HepG2 (cell line): ENCODE measurements around the gene MUC15. TPM values are rescaled to one million over a fixed set of nuclear protein-coding genes. Genes with fewer than 3 reads are reported as not detected.

Experiments used
- ATAC-seq: fragments of 200-7000 bp; cut with Tn5 transposase; 3 replicates; pipeline ENCODE4 v1.9.1; 2020; ENCODE audit warnings: mild to moderate bottlenecking, moderate library complexity
- BruUV-seq: library from RNA; stranded (reverse); fragments of 400-500 nt; replicated peaks from 2 replicates; lab custom pipeline; 2021; lab: Mats Ljungman, UMichigan
- CTCF ChIA-PET: fragments of 300-600 bp; formaldehyde crosslinking; extraction: SDS; loops from one replicate; lab custom pipeline; 2021; ENCODE audit warnings: low total read pairs, inconsistent platforms, low intra/inter-chr PET ratio; lab: Yijun Ruan, JAX
- POLR2A ChIA-PET: fragments of 350-600 bp; sonication (Branson Sonifier 250); formaldehyde crosslinking; loops from one replicate; lab custom pipeline; 2020; ENCODE audit warnings: antibody characterized with exemption, inconsistent platforms; lab: Yijun Ruan, JAX
- DNase-seq: peaks from one replicate; pipeline ENCODE4 v3.0.0-alpha.2; 2015; ENCODE audit warnings: low spot score
- FAIRE-seq: peaks from 3 replicates; lab custom pipeline; 2011; peaks lifted over from hg19 to GRCh38; lab: Jason Lieb, UNC
- H2AFZ ChIP-seq: one replicate; pipeline ENCODE4 v1.6.1; 2011; ENCODE audit warnings: low read length, inconsistent platforms
- H3K27ac ChIP-seq: fragments of 300-600 bp; 3 replicates; pipeline ENCODE4 v1.8.0; 2011; ENCODE audit warnings: mixed run types, mild to moderate bottlenecking, mixed read lengths, low read length, inconsistent platforms; ENCODE audit not compliant: insufficient read depth; ENCODE audit errors: extremely low read length
- H3K27me3 ChIP-seq, 2 experiments: fragments of 200-600 bp in 1 of 2; 2 replicates in 1 of 2; 3 replicates in 1 of 2; pipeline versions ENCODE4 v1.6.0 to v1.8.0; 2011; ENCODE audit warnings: low read length in 2 of 2, mild to moderate bottlenecking in 2 of 2, moderate library complexity in 2 of 2, inconsistent platforms in 1 of 2; ENCODE audit not compliant: insufficient read depth in 2 of 2, control insufficient read depth in 1 of 2
- H3K36me3 ChIP-seq, 2 experiments: fragments of 200-600 bp in 1 of 2; replicated peaks in 1 of 2; 2 replicates in 1 of 2; 3 replicates in 1 of 2; pipeline versions ENCODE4 v1.5.1 to v1.8.0; 2011; ENCODE audit warnings: low read length in 2 of 2, inconsistent platforms in 1 of 2; ENCODE audit not compliant: insufficient read depth in 2 of 2, control insufficient read depth in 1 of 2
- H3K4me1 ChIP-seq: 2 replicates; pipeline ENCODE4 v1.5.1; 2012; ENCODE audit warnings: low read length, inconsistent platforms; ENCODE audit not compliant: insufficient read depth
- H3K4me2 ChIP-seq: 2 replicates; pipeline ENCODE4 v1.6.0; 2011; ENCODE audit warnings: low read depth, low read length, inconsistent platforms
- H3K4me3 ChIP-seq, 3 experiments: fragments of 200-600 bp in 1 of 3; sonication (generic), shearing (Covaris generic) in 1 of 3; replicated peaks in 1 of 3; 2 replicates each; pipeline ENCODE4 v1.5.1; 2011 to 2016; ENCODE audit warnings: low read length in 3 of 3, inconsistent platforms in 2 of 3, low read depth in 2 of 3, mild to moderate bottlenecking in 2 of 3, control low read depth in 1 of 3, mixed read lengths in 1 of 3; ENCODE audit not compliant: insufficient read depth in 1 of 3
- H3K79me2 ChIP-seq: one replicate; pipeline ENCODE4 v1.6.1; 2011; ENCODE audit warnings: low read length, inconsistent platforms; ENCODE audit not compliant: insufficient read depth
- H3K9ac ChIP-seq: 2 replicates; pipeline ENCODE4 v1.6.0; 2011; ENCODE audit warnings: mild to moderate bottlenecking, low read depth, low read length, inconsistent platforms; ENCODE audit not compliant: insufficient read depth
- H3K9me3 ChIP-seq: 2 replicates; pipeline ENCODE4 v1.5.1; 2012; ENCODE audit warnings: mild to moderate bottlenecking, low read length
- H4K20me1 ChIP-seq: 2 replicates; pipeline ENCODE4 v1.6.0; 2011; ENCODE audit warnings: inconsistent platforms, mild to moderate bottlenecking, low read length, moderate library complexity; ENCODE audit not compliant: insufficient read depth
- CENPBD1 ChIP-seq: sonication (generic); formaldehyde crosslinking; IDR thresholded peaks from 2 replicates; pipeline ENCODE4 v1.8.0; 2022; ENCODE audit warnings: missing genetic modification reagents, low read depth, mild to moderate bottlenecking, borderline replicate concordance
- CREB1 ChIP-seq, 2 experiments: fragments of 450-650 bp in 1 of 2; IDR thresholded peaks; 2 replicates each; pipeline ENCODE4 v1.6.1; 2016 to 2017; ENCODE audit warnings: control low read depth in 1 of 2, mild to moderate bottlenecking in 1 of 2, missing compliant biosample characterization in 1 of 2, missing genetic modification characterization in 1 of 2
- FOXP1 ChIP-seq, 2 experiments: fragments of 450-650 bp in 1 of 2; IDR thresholded peaks; 2 replicates each; pipeline ENCODE4 v1.6.1; 2017 to 2018; ENCODE audit warnings: antibody characterized with exemption in 1 of 2
- HNRNPL ChIP-seq: fragments of 200-400 bp; formaldehyde crosslinking; IDR thresholded peaks from 2 replicates; pipeline ENCODE4 v1.6.1; 2017; ENCODE audit warnings: mild to moderate bottlenecking, low read depth, low read length
- IKZF5 ChIP-seq: IDR thresholded peaks from 2 replicates; pipeline ENCODE4 v1.6.1; 2018; ENCODE audit warnings: missing genetic modification reagents, mild to moderate bottlenecking, missing compliant biosample characterization
- KDM2A ChIP-seq: sonication (generic); formaldehyde crosslinking; IDR thresholded peaks from 2 replicates; pipeline ENCODE4 v1.4.0; 2020; ENCODE audit warnings: low read depth, missing genetic modification reagents, borderline replicate concordance
- MYC ChIP-seq: sonication (generic); formaldehyde crosslinking; IDR thresholded peaks from 2 replicates; pipeline ENCODE4 v1.9.0; 2021; ENCODE audit warnings: missing genetic modification reagents, borderline replicate concordance
- REST ChIP-seq, 2 experiments: IDR thresholded peaks; 2 replicates each; pipeline ENCODE4 v1.6.1; 2011 to 2012; ENCODE audit warnings: low read length in 2 of 2, borderline replicate concordance in 1 of 2, low read depth in 1 of 2, mild to moderate bottlenecking in 1 of 2, moderate library complexity in 1 of 2
- SYNCRIP ChIP-seq: fragments of 200-400 bp; formaldehyde crosslinking; IDR thresholded peaks from 2 replicates; pipeline ENCODE4 v1.6.1; 2018; ENCODE audit warnings: mild to moderate bottlenecking, low read depth, low read length; ENCODE audit not compliant: insufficient read depth
- TGIF2 ChIP-seq: IDR thresholded peaks from 2 replicates; pipeline ENCODE4 v1.6.1; 2016; ENCODE audit warnings: control low read depth, missing compliant biosample characterization
- XBP1 ChIP-seq: sonication (generic); formaldehyde crosslinking; IDR thresholded peaks from 2 replicates; pipeline ENCODE4 v1.5.0; 2020; ENCODE audit warnings: missing genetic modification reagents
- ZBTB38 ChIP-seq: sonication (generic); formaldehyde crosslinking; IDR thresholded peaks from 2 replicates; pipeline ENCODE4 v1.5.1; 2020; ENCODE audit warnings: mild to moderate bottlenecking, missing genetic modification reagents
- ZMYM2 ChIP-seq: sonication (generic); formaldehyde crosslinking; IDR thresholded peaks from 2 replicates; pipeline ENCODE4 v1.8.0; 2022; ENCODE audit warnings: mild to moderate bottlenecking, missing genetic modification reagents
- ZNF296 ChIP-seq: sonication (generic); formaldehyde crosslinking; conservative IDR thresholded peaks from 2 replicates; pipeline ENCODE4 v1.5.0; 2020; ENCODE audit warnings: mild to moderate bottlenecking, missing genetic modification reagents
- ZNF513 ChIP-seq: sonication (generic); formaldehyde crosslinking; conservative IDR thresholded peaks from 2 replicates; pipeline ENCODE4 v1.5.0; 2020; ENCODE audit warnings: missing genetic modification reagents
- ZNF674 ChIP-seq: sonication (generic); formaldehyde crosslinking; IDR thresholded peaks from 2 replicates; pipeline ENCODE4 v1.5.0; 2020; ENCODE audit warnings: low read depth, mild to moderate bottlenecking, missing genetic modification reagents
- WGBS: methylation state at CpG from one replicate; pipeline ENCODE4 v1.1.6; 2017; ENCODE audit warnings: low lambda C conversion rate; 5-methylcytosine and 5-hydroxymethylcytosine counted together
- in situ Hi-C: cut with HindIII; loops from 2 replicates; pipeline ENCODE4 v1.10.0; 2017; ENCODE audit warnings: low pct_unique_long_range_greater_than_20kb; ENCODE audit not compliant: extremely low pct_ligation_motif_present
- intact Hi-C: fragments of 100-400 bp; cut with micrococcal nuclease; formaldehyde crosslinking; loops from one replicate; pipeline ENCODE4 v1.10.0; 2022; ENCODE audit not compliant: unreplicated experiment
- polyA plus RNA-seq, 8 experiments: library from polyadenylated mRNA; depleted of rRNA in 3 of 8; stranded (reverse) in 7 of 8; unstranded in 1 of 8; fragments of >200 nt; fragmentation: Illumina TruSeq in 4 of 8; extraction: Trizol in 4 of 8; gene quantifications; 2 replicates each; pipeline versions ENCODE4 v1.2.1 to v1.2.3, GENCODE V29; 2011 to 2016; ENCODE audit warnings: low read depth in 4 of 8, missing spikeins in 1 of 8, mixed read lengths in 1 of 8; ENCODE audit not compliant: insufficient read depth in 1 of 8
- total RNA-seq, 5 experiments: library from RNA; depleted of rRNA; stranded (reverse); fragments of >200 nt; fragmentation: Illumina TruSeq; extraction: Trizol; gene quantifications; 2 replicates each; pipeline ENCODE4 v1.2.3, GENCODE V29; 2016; ENCODE audit warnings: low read depth in 1 of 5

The MUC15 gene
- total and polyA plus RNA-seq, 2 of the 13 experiments (the other 11 are each of a cell fraction or from before 2014, with no cell fraction given), result 4.5 to 18.0 TPM

- no peak overlapping the region for H2AFZ ChIP-seq
- no peak overlapping the region for H3K27ac ChIP-seq
- ChIA-PET CTCF (no interaction called here), POLR2A (no interaction called here)
- FAIRE-seq (no peak), DNase-seq (no peak), ATAC-seq (no peak)
- BruUV-seq, result no TSS peak
- H3K9ac ChIP-seq, result no peak overlapping the region
- no peaks in the 10 kb centered on the region for H3K4me1 ChIP-seq
- no peak overlapping the region for H3K4me3 ChIP-seq
- no peaks in the 10 kb centered on the region for H3K27me3 ChIP-seq
- no peaks in the 10 kb centered on the region for H3K36me3 ChIP-seq
- H3K79me2 ChIP-seq, result no peaks in the 10 kb centered on the region
- H4K20me1 ChIP-seq, result peaks cover 2% of the 10 kb centered on the region; the same call in 1 of the 2 replicates
- in situ Hi-C loops (no loop called here), intact Hi-C loops (no loop called here)
- H3K4me2 ChIP-seq, result no peak overlapping the region
- 8% methylated on average over 2 of the region's 2 CpGs for WGBS
- H3K9me3 ChIP-seq, result no peaks in the 10 kb centered on the region
- TF ChIP-seq CENPBD1 (CRISPR knock-in tag) (no peak), KDM2A (no peak), ZNF674 (no peak), REST (IDR thresholded peaks at IDR 0.05; ENCODE audit: borderline replicate concordance in 1 of 2, low read depth in 1 of 2, low read length in 2 of 2) (no peak), XBP1 (no peak), MYC (CRISPR knock-in tag) (no peak), HNRNPL (no peak), IKZF5 (CRISPR knock-in tag) (no peak), ZBTB38 (no peak), FOXP1 (IDR thresholded peaks at IDR 0.05) (no peak), FOXP1 (CRISPR knock-in tag; IDR thresholded peaks at IDR 0.05) (no peak), ZMYM2 (CRISPR knock-in tag) (no peak), CREB1 (IDR thresholded peaks at IDR 0.05) (no peak), CREB1 (CRISPR knock-in tag; IDR thresholded peaks at IDR 0.05) (no peak), ZNF513 (CRISPR knock-in tag) (no peak), SYNCRIP (no peak), TGIF2 (no peak), ZNF296 (CRISPR knock-in tag) (no peak)
Observed at GRCh38 chr11:26510756-26511155, 61.3 kb downstream of the MUC15 start.
